COLO668 (cell line): ENCODE measurements around the gene GATC.
A peak's percentile ranks its signal among the peaks of the same experiment; 100 is the strongest.
"Not testable (repeated sequence)": the region's sequence is repeated elsewhere in the genome, so short reads cannot be mapped to it uniquely, and the experiment has no call there.

Experiments used
- DNase-seq: peaks from one replicate; lab custom pipeline; 2025; ENCODE audit not compliant: unreplicated experiment; lab: John Stamatoyannopoulos, UW

GATC gene

GRCh38 chr12:120468821-120469449 lies 22.7 kb downstream of the GATC start:
- DNase-seq, result peak; percentile 54

GRCh38 chr12:120469450-120470149 lies 23.4 kb downstream of the GATC start, which contains the start of gene SRSF9:
SRSF9 (minus strand) TSS chr12:120469748; CDS start chr12:120469609, 139 bp downstream.
- peak; percentile 98 for DNase-seq

DNA sequence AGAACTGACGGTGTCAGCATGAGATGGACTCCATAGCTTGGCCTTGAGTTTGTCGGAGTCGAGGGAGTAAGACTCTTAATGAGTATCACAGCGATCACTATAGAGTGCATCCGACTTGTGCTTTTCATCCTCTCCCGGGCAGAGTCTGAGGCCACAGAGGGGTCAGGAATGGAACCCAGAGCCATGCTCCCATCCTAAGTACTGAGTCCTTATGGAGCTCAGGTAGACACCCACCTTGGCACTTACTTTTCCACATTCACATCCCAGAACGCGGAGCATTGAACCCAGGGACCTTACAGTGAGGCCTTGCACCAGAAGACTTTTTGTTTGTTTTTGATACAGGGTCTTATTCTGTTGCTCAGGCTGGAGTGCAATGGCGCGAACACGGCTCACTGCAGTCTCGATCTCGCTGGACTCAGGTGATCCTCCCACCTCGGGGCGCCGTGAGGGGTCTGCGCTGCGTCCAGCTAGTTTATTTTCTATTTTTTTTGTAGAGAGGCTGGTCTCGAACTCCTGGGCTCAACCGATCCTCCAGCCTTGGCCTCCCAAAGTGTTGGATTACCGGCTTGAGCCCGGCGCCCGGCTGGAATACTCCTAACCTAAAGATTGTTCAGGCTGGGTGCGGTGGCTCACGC lies 24.0 kb downstream of the GATC start:
- DNase-seq, result peak; percentile 36

GRCh38 chr12:120472521-120472920 lies 26.3 kb downstream of the GATC start:
- no peak for DNase-seq

- no peak for DNase-seq
Observed at GRCh38 chr12:120473807-120474615, 27.8 kb downstream of the GATC start.

GRCh38 chr12:120474616-120474960 lies 28.3 kb downstream of the GATC start:
- peak; percentile 18 for DNase-seq

DNA sequence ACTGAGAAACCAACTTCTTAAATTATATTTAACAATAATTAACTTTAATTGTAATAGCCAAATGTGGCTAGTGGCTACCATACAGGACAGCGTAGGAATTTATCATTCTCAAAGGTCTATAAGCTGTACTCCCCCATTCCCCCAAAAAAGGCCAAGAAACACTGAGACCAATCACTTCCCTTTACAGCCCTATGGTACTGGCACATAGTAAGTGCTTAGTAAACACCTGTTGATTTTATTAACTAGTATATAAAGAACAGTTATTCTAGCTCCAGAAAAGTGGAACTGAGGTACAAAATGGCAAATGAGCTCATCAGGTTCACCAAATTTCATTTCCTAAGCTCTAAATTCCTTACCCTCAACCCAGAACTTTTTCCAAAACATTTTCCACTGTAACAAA lies 29.4 kb downstream of the GATC start:
- DNase-seq, result no peak

GRCh38 chr12:120479458-120479857 lies 33.2 kb downstream of the GATC start:
- DNase-seq, result no peak

DNA sequence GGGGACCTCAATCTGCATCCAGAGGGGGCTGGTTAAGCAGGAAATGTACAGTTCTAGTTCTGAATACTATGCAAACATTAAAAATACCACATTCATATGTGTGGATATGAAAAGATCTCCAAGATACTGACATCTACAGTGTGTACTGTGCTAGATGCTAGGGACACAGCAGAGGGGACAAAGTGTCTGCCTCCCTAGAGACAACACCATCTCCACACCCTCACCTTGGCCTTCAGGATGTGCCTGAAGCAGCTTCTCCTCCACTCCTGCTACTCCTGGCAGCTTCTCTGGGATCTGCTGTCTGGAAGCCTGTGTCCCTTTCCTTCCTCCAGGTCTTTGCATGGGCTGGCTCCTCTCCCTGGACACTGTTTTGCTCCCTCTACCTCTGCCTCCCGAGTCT lies 34.0 kb downstream of the GATC start:
- no peak for DNase-seq

- no peak for DNase-seq
Observed at GRCh38 chr12:120481022-120481767, 35.0 kb downstream of the GATC start.

DNA sequence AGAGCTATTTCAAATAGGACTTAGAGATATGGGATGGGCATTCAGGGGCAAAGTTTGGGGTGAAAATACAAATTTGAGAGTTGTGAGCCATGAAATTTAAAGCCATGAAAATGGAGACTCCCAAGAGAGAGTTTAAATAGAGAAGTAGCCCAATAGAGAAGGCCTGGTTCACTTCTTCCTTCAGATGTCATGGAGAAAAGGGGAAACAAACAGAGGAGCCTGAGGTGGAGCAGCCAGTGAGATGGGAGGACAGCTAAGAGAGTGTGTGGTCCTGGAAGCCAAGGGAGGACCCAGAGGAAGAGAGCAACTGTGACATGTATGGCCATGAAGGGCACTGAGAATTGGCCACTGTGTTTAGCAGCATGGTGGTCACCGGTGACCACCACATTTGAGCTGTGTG lies 37.4 kb downstream of the GATC start:
- no peak for DNase-seq

- no peak for DNase-seq
Observed at GRCh38 chr12:120485961-120486881, 40.0 kb downstream of the GATC start.

- DNase-seq, result not testable (repeated sequence)
Observed at GRCh38 chr12:120487552-120487951, 41.3 kb downstream of the GATC start.

GRCh38 chr12:120488057-120488640 lies 41.9 kb downstream of the GATC start:
- DNase-seq, result no peak

DNA sequence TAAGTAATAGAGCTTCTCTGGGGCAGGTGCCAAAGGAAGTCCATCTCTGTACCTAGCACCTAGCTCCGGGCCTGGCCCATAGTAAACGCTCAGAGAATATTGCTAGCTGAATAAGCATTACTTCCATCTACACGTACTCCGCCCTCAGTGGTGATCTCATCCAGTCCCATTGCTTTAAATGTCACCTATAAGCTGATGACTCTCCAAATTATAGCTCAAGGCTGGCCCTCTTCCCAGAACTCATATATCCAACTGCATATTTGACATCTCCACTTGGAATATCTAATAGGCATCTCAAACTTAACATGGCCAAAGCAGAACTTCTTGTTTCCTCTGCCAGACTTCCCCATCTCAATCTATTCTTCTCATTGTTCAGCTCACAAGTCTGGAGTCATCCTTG lies 42.8 kb downstream of the GATC start:
- no peak for DNase-seq

DNA sequence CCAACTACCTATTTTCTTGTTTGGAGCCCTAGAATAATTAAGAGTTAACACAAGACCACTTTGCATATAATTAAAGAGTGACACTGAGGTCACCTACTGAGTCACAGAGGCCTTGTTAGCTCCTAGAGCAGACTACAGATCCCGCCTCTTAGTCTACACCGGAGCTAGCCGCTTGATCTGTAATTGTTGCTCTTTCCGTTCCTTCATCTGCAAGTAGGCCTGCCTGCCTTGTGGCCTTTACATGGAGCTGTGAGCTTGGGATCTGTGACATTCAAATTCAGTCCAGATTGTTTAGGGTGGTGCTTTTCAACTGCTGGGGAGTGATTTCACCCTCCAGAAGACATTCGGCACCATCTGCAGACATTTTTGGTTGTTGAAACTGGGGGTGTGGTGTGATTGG lies 44.1 kb downstream of the GATC start:
- no peak for DNase-seq

DNA sequence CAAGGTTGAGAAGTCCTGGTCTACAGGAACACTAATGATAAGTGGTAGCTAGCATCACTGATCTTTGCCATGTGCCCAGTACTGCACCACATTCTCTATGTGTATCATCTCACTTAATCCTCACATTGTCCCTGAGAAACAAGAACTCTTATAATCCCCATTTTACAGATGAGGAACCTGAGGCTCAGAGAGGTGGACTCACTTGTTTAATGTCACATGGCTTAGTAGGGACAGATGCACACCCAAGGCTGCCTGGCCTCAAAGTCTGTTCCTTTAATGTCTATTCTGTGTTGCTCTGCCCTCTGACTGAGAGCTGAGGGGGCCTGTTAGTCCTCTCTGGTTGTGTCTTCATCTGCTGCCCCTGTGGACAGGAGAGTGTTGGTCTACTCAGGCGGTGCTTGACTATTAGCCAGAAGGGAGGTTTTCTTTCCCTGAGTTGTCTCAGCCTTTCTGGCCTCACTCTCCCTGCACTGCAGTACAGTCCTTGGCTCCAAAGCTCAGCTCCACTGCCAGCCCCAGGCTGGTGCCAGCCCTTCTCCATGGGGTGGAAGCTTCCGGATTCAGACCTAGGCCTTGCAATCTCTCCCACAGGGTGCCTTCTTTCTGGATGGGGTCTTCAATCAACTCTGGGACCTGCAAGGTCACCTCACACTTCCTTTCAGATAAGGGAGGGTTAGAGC lies 44.7 kb downstream of the GATC start:
- no peak for DNase-seq

DNA sequence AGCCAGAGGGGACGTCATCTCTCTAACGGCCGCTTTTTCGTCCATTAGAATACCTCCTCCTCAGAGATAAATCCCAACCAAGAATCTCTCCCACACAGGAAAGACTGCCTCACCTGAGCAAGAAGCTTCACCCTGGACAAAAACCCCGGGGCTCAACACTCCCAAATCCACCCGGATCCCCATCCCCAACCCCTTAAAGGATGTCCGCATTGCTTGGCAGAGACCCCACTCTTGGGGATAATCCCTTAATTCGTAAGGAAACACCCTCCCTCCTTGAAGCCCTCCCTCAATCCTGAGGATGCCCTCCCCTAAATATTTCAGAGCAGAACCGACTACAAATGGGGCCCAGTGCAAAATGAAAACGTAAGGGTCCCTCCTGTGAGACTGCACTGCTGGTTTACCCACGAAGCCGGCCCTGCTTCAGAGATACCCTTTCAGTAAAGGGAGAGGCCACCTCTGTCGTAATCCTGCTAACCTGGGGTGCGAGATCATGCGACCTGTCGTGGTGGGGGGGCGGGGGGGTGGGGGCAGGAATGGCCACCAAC lies 49.0 kb downstream of the GATC start:
- DNase-seq, result no peak
